CD4-positive, alpha-beta memory T cell (primary cell): ENCODE data around the gene SLC16A5. TPM values are rescaled to one million over a fixed set of nuclear protein-coding genes. Genes with fewer than 3 reads are reported as not detected.
A peak's percentile ranks its signal among the peaks of the same experiment; 100 is the strongest.

Experiments
- CTCF ChIA-PET: fragments of 350-600 bp; sonication (Branson Sonifier 250); formaldehyde crosslinking; loops from one replicate; lab custom pipeline; 2021; ENCODE audit warnings: inconsistent platforms; ENCODE audit not compliant: partially characterized antibody; lab: Charles Lee
- POLR2A ChIA-PET: fragments of 350-600 bp; sonication (Branson Sonifier 250); formaldehyde crosslinking; loops from one replicate; lab custom pipeline; 2021; ENCODE audit not compliant: partially characterized antibody; lab: Charles Lee
- DNase-seq, 5 donors: peaks; one replicate each; pipeline versions ENCODE4 v3.0.0 to v3.0.0-alpha.2; 2020 to 2022; ENCODE audit warnings: mixed read lengths in 1 of 5
- H3K27ac ChIP-seq: one replicate; pipeline ENCODE4 v1.7.0; 2013; ENCODE audit warnings: low read depth, low read length
- H3K27me3 ChIP-seq: 2 replicates; pipeline ENCODE4 v1.7.0; 2013; ENCODE audit warnings: mild to moderate bottlenecking, low read length, moderate library complexity; ENCODE audit not compliant: insufficient read depth
- H3K36me3 ChIP-seq: 2 replicates; pipeline ENCODE4 v1.7.0; 2013; ENCODE audit warnings: mild to moderate bottlenecking, low read length, moderate library complexity; ENCODE audit not compliant: insufficient read depth
- H3K4me1 ChIP-seq: 2 replicates; pipeline ENCODE4 v1.7.0; 2013; ENCODE audit warnings: mild to moderate bottlenecking, low read length, moderate library complexity; ENCODE audit not compliant: insufficient read depth
- H3K4me3 ChIP-seq, 2 donors: one replicate each; pipeline ENCODE4 v1.7.0; 2013; ENCODE audit warnings: low read length in 2 of 2, mild to moderate bottlenecking in 1 of 2
- H3K9me3 ChIP-seq, 2 donors: one replicate each; pipeline ENCODE4 v1.7.0; 2013; ENCODE audit warnings: low read length in 2 of 2, control low read depth in 1 of 2; ENCODE audit not compliant: control insufficient read depth in 1 of 2
- H3K27ac Mint-ChIP-seq, 7 donors: one replicate each; pipeline ENCODE4 v1.8.0; 2020 to 2021; ENCODE audit warnings: mixed read lengths in 7 of 7, mild to moderate bottlenecking in 6 of 7, inconsistent platforms in 3 of 7, moderate library complexity in 3 of 7
- H3K27me3 Mint-ChIP-seq, 2 donors: one replicate each; pipeline ENCODE4 v1.8.0; 2020 to 2021; ENCODE audit warnings: mixed read lengths in 2 of 2
- H3K36me3 Mint-ChIP-seq, 2 donors: one replicate each; pipeline ENCODE4 v1.8.0; 2020 to 2021; ENCODE audit warnings: mixed read lengths in 2 of 2, inconsistent platforms in 1 of 2, mild to moderate bottlenecking in 1 of 2
- H3K4me1 Mint-ChIP-seq, 4 donors: one replicate each; pipeline ENCODE4 v1.8.0; 2020 to 2021; ENCODE audit warnings: mixed read lengths in 4 of 4, mild to moderate bottlenecking in 1 of 4
- H3K4me3 Mint-ChIP-seq, 8 donors: one replicate each; pipeline ENCODE4 v1.8.0; 2020 to 2021; ENCODE audit warnings: mixed read lengths in 8 of 8, mild to moderate bottlenecking in 7 of 8, moderate library complexity in 6 of 8, inconsistent platforms in 3 of 8
- H3K9me3 Mint-ChIP-seq, 8 donors: one replicate each; pipeline ENCODE4 v1.8.0; 2020 to 2021; ENCODE audit warnings: mixed read lengths in 8 of 8, mild to moderate bottlenecking in 5 of 8, inconsistent platforms in 3 of 8, moderate library complexity in 1 of 8
- intact Hi-C: fragments of 100-400 bp; cut with micrococcal nuclease; formaldehyde crosslinking; loops from one replicate; pipeline ENCODE4 v1.15.1; 2023
- polyA plus RNA-seq, 2 donors: library from polyadenylated mRNA; unstranded; fragments of 300-500 nt; fragmentation: Illumina TruSeq; gene quantifications; one replicate each; pipeline ENCODE4 v1.2.3, GENCODE V29; 2021
- total RNA-seq, 2 experiments: library from RNA; stranded (reverse); gene quantifications; one replicate each; pipeline ENCODE4 v1.2.3, GENCODE V29; 2021

SLC16A5 gene
- total and polyA plus RNA-seq, 4 experiments from 2014 or later: 2.9 to 13.9 (median 8.1) TPM

- H3K4me3 ChIP-seq: no peak overlapping the region
- Mint-ChIP-seq H3K9me3 (no peaks in the 10 kb centered on the region), H3K36me3 (peaks cover 24% of the 10 kb centered on the region in 2 donors), H3K4me3 (peak overlapping the region in 2 of 8 donors; percentile 17 to 20), H3K4me1 (peaks cover 23 to 41% (median 32%) of the 10 kb centered on the region in 4 donors), H3K27me3 (no peaks in the 10 kb centered on the region), H3K27ac (peak overlapping the region in 1 of 7 donors; percentile 22)
- no peaks in the 10 kb centered on the region for H3K9me3 ChIP-seq
- H3K4me1 ChIP-seq: peaks cover 32% of the 10 kb centered on the region
- ChIA-PET CTCF (interaction anchor here (2.0 to 9.9 kb wide), 13 partner anchors 10 to 174 kb away, joined by 6 to 325 read pairs (median 27); partner anchors contain the start of genes JPT1, NT5C, NUP85 and SLC25A19), POLR2A (interaction anchor here (1.1 to 9.9 kb wide), 6 partner anchors 9 to 155 kb away, joined by 3 to 97 read pairs (median 16); partner anchors contain the start of genes MIF4GD, NT5C and NUP85)
- H3K27ac ChIP-seq: no peak overlapping the region
- H3K36me3 ChIP-seq: no peaks in the 10 kb centered on the region
- intact Hi-C loops: no loop called here
- DNase-seq: no peak
- no peaks in the 10 kb centered on the region for H3K27me3 ChIP-seq
These were observed 27.8 kb downstream of the SLC16A5 start for GRCh38 chr17:75115555-75115954.

- intact Hi-C loops: no loop called here
- CTCF ChIA-PET: interaction anchor here (0.8 to 9.9 kb wide), 6 partner anchors 10 to 296 kb away, joined by 3 to 325 read pairs (median 108); partner anchors contain the start of genes NT5C and NUP85
- peaks cover 21% of the 10 kb centered on the region for H3K4me1 ChIP-seq
- no peaks in the 10 kb centered on the region for H3K9me3 ChIP-seq
- Mint-ChIP-seq H3K27ac (no peak overlapping the region), H3K36me3 (peaks cover 29% of the 10 kb centered on the region in 2 donors), H3K4me3 (no peak overlapping the region), H3K9me3 (no peaks in the 10 kb centered on the region), H3K27me3 (no peaks in the 10 kb centered on the region), H3K4me1 (peaks cover 22 to 39% (median 29%) of the 10 kb centered on the region in 4 donors)
- no peaks in the 10 kb centered on the region for H3K27me3 ChIP-seq
- no peak overlapping the region for H3K27ac ChIP-seq
- no peak overlapping the region for H3K4me3 ChIP-seq
- peaks cover 4% of the 10 kb centered on the region for H3K36me3 ChIP-seq
- POLR2A ChIA-PET: interaction anchor here (1.2 to 9.9 kb wide), 3 partner anchors 15 to 145 kb away, joined by 3 to 97 read pairs (median 4); partner anchors contain the start of genes GGA3, MRPS7 and NT5C
- DNase-seq: no peak
These were observed 29.0 kb downstream of the SLC16A5 start for GRCh38 chr17:75116737-75117136.

GRCh38 chr17:75118307-75118706, 30.6 kb downstream of the SLC16A5 start:
- Histone ChIP-seq H3K36me3 (peaks cover 4% of the 10 kb centered on the region), H3K9me3 (no peaks in the 10 kb centered on the region), H3K4me1 (peaks cover 15% of the 10 kb centered on the region), H3K27me3 (no peaks in the 10 kb centered on the region), H3K27ac (no peak overlapping the region), H3K4me3 (no peak overlapping the region)
- CTCF ChIA-PET: interaction anchor here (9.1 to 9.9 kb wide), 4 partner anchors 13 to 156 kb away, joined by 89 to 325 read pairs (median 218); partner anchors contain the start of genes NT5C and NUP85
- Mint-ChIP-seq H3K4me3 (no peak overlapping the region), H3K4me1 (peaks cover 16 to 30% (median 23%) of the 10 kb centered on the region in 4 donors), H3K27ac (peak overlapping the region in 2 of 7 donors; percentile 19 to 53), H3K36me3 (peaks cover 24 to 26% of the 10 kb centered on the region in 2 donors), H3K9me3 (no peaks in the 10 kb centered on the region), H3K27me3 (no peaks in the 10 kb centered on the region)
- intact Hi-C loops: no loop called here
- DNase-seq: no peak
- POLR2A ChIA-PET: interaction anchor here (9.9 kb wide), 1 partner anchor 13 kb away, joined by 97 read pairs; the partner anchor contains the start of gene NT5C

- H3K27me3 Mint-ChIP-seq: no peaks in the 10 kb centered on the region
- H3K4me3 Mint-ChIP-seq: peak overlapping the region in 7 of 8 donors; percentile 4 to 75 (median 46)
- peaks cover 24 to 40% (median 30%) of the 10 kb centered on the region in 4 donors for H3K4me1 Mint-ChIP-seq
- Histone ChIP-seq H3K27me3 (no peaks in the 10 kb centered on the region), H3K4me3 (no peak overlapping the region), H3K27ac (peak overlapping the region; percentile 21), H3K9me3 (no peaks in the 10 kb centered on the region), H3K36me3 (peaks cover 4% of the 10 kb centered on the region), H3K4me1 (peaks cover 30% of the 10 kb centered on the region)
- ChIA-PET CTCF (interaction anchor here (0.9 to 5.4 kb wide), 10 partner anchors 10 to 162 kb away, joined by 3 to 56 read pairs (median 3); no protein-coding TSS in a partner anchor), POLR2A (interaction anchor here (0.8 to 4.3 kb wide), 15 partner anchors 8 to 138 kb away, joined by 3 to 27 read pairs (median 5); partner anchors contain the start of genes ARMC7, ATP5PD, GGA3 and JPT1)
- H3K9me3 Mint-ChIP-seq: no peaks in the 10 kb centered on the region
- DNase-seq: peak in 4 of 5 donors; percentile 30 to 79 (median 40)
- H3K36me3 Mint-ChIP-seq: peaks cover 12 to 15% of the 10 kb centered on the region in 2 donors
- intact Hi-C loops: no loop called here
- peak overlapping the region; percentile 67 to 93 (median 85) for H3K27ac Mint-ChIP-seq
These were observed 36.5 kb downstream of the SLC16A5 start for GRCh38 chr17:75124041-75124818.

- H3K27me3 Mint-ChIP-seq: no peaks in the 10 kb centered on the region
- H3K9me3 Mint-ChIP-seq: no peaks in the 10 kb centered on the region
- ChIA-PET POLR2A (interaction anchor here (1.0 to 4.3 kb wide), 13 partner anchors 10 to 137 kb away, joined by 3 to 27 read pairs (median 5); partner anchors contain the start of genes ARMC7, ATP5PD, GGA3 and JPT1), CTCF (interaction anchor here (1.2 to 5.4 kb wide), 8 partner anchors 9 to 77 kb away, joined by 3 to 56 read pairs (median 4); no protein-coding TSS in a partner anchor)
- H3K4me1 Mint-ChIP-seq: peaks cover 25 to 43% (median 30%) of the 10 kb centered on the region in 4 donors
- peak overlapping the region in 5 of 7 donors; percentile 79 to 93 (median 91) for H3K27ac Mint-ChIP-seq
- H3K36me3 ChIP-seq: peaks cover 7% of the 10 kb centered on the region
- no peak for DNase-seq
- no peaks in the 10 kb centered on the region for H3K9me3 ChIP-seq
- H3K27ac ChIP-seq: peak overlapping the region; percentile 21
- H3K4me1 ChIP-seq: peaks cover 32% of the 10 kb centered on the region
- intact Hi-C loops: no loop called here
- peaks cover 12 to 15% of the 10 kb centered on the region in 2 donors for H3K36me3 Mint-ChIP-seq
- no peaks in the 10 kb centered on the region for H3K27me3 ChIP-seq
- peak overlapping the region in 4 of 8 donors; percentile 10 to 46 (median 22) for H3K4me3 Mint-ChIP-seq
- H3K4me3 ChIP-seq: no peak overlapping the region
These were observed 37.0 kb downstream of the SLC16A5 start for GRCh38 chr17:75124819-75125162.

GRCh38 chr17:75125984-75126383, 38.2 kb downstream of the SLC16A5 start:
- H3K4me3 Mint-ChIP-seq: peak overlapping the region in 3 of 8 donors; percentile 6 to 47 (median 25)
- no peaks in the 10 kb centered on the region for H3K27me3 Mint-ChIP-seq
- ChIA-PET POLR2A (interaction anchor here (1.2 to 4.3 kb wide), 4 partner anchors 11 to 22 kb away, joined by 3 to 27 read pairs (median 12); partner anchors contain the start of gene ARMC7), CTCF (interaction anchor here (0.9 to 5.4 kb wide), 4 partner anchors 9 to 45 kb away, joined by 3 to 56 read pairs (median 4); partner anchors contain the start of gene ARMC7)
- H3K36me3 Mint-ChIP-seq: peaks cover 9 to 12% of the 10 kb centered on the region in 2 donors
- Histone ChIP-seq H3K36me3 (peaks cover 7% of the 10 kb centered on the region), H3K9me3 (no peaks in the 10 kb centered on the region), H3K27ac (no peak overlapping the region), H3K4me1 (peaks cover 42% of the 10 kb centered on the region), H3K4me3 (no peak overlapping the region), H3K27me3 (no peaks in the 10 kb centered on the region)
- intact Hi-C loops: no loop called here
- peaks cover 26 to 45% (median 33%) of the 10 kb centered on the region in 4 donors for H3K4me1 Mint-ChIP-seq
- no peaks in the 10 kb centered on the region for H3K9me3 Mint-ChIP-seq
- H3K27ac Mint-ChIP-seq: peak overlapping the region in 6 of 7 donors; percentile 55 to 92 (median 87)
- no peak for DNase-seq
